NCI-H1436 (cell line): ENCODE data around the gene KLK14.

Source experiments
- DNase-seq: peaks from one replicate; lab custom pipeline; 2025; lab: John Stamatoyannopoulos, UW

Gene KLK14

GRCh38 chr19:51044327-51044726 lies 38.4 kb downstream of the KLK14 start:
- DNase-seq, result no peak

- no peak for DNase-seq
Measured at GRCh38 chr19:51043497-51043896, 39.2 kb downstream of the KLK14 start.

GRCh38 chr19:51040151-51040550 lies 42.5 kb downstream of the KLK14 start:
- no peak for DNase-seq

- DNase-seq, result no peak
Measured at GRCh38 chr19:51036519-51036918, 46.2 kb downstream of the KLK14 start.

- peak; percentile 17 for DNase-seq
Measured at GRCh38 chr19:51034704-51035103, 48.0 kb downstream of the KLK14 start, which contains the start of gene KLK12. KLK12 (minus strand) TSS chr19:51035002; CDS start chr19:51034621, 381 bp downstream.

GRCh38 chr19:51031880-51032225 lies 50.8 kb downstream of the KLK14 start:
- no peak for DNase-seq

- no peak for DNase-seq
Measured at GRCh38 chr19:51031220-51031879, 51.3 kb downstream of the KLK14 start.

- DNase-seq, result no peak
Measured at GRCh38 chr19:51030631-51031030, 52.1 kb downstream of the KLK14 start.

GRCh38 chr19:51029718-51030117 lies 53.0 kb downstream of the KLK14 start:
- peak; percentile 58 for DNase-seq
